ENCODE data around the gene SIX4. TPM values are rescaled to one million over a fixed set of nuclear protein-coding genes. Genes with fewer than 3 reads are reported as not detected.
A peak's percentile ranks its signal among the peaks of the same experiment; 100 is the strongest.

SIX4 gene
- total and polyA plus RNA-seq, 2 donors (not counting 1 experiment from before 2014, with no cell fraction given) = 9.1 to 18.3 TPM

- Histone ChIP-seq H3K27me3 (ENCODE audit: control insufficient read depth, insufficient read depth, low read length) (no peaks in the 10 kb centered on the region), H3K4me2 (ENCODE audit: extremely low read depth, insufficient read depth, low read length) (no peak overlapping the region), H3K36me3 (ENCODE audit: control insufficient read depth, insufficient read depth, low read length) (no peaks in the 10 kb centered on the region), H3K4me3 (replicated peaks in 1 of 4; ENCODE audit: control extremely low read depth in 1 of 4, insufficient read depth in 1 of 4, low read depth in 3 of 4, low read length in 4 of 4) (no peak overlapping the region), H3K9me3 (ENCODE audit: control insufficient read depth, insufficient read depth, low read depth, low read length) (no peaks in the 10 kb centered on the region), H3K79me2 (ENCODE audit: control insufficient read depth, insufficient read depth, low read length) (peaks cover 18% of the 10 kb centered on the region), H3K9ac (ENCODE audit: insufficient read depth, low read length) (no peak overlapping the region), H3K4me1 (ENCODE audit: control insufficient read depth, extremely low read depth, insufficient read depth, low read length) (no peaks in the 10 kb centered on the region), H3K27ac (ENCODE audit: insufficient read depth, low read length) (no peak overlapping the region), H2AFZ (ENCODE audit: low read length) (no peak overlapping the region), H4K20me1 (ENCODE audit: control insufficient read depth, extremely low read depth, insufficient read depth, low read length) (no peaks in the 10 kb centered on the region)
- no peak for TF ChIP-seq CTCF (conservative IDR thresholded peaks at IDR 0.05 in 1 of 2, IDR thresholded peaks at IDR 0.05 in 1 of 2; ENCODE audit: low read depth in 1 of 2, low read length in 2 of 2)
- TF ChIP-seq EZH2 (IDR thresholded peaks at IDR 0.05; ENCODE audit: low read length, missing control alignments) = no peak
- DNase-seq (ENCODE audit: low read depth in 2 of 2) = peak in 1 of 2 donors; percentile 70
These were observed 34.7 kb upstream of the SIX4 start for GRCh38 chr14:60758885-60759284.

- no peak overlapping the region for H2AFZ ChIP-seq (ENCODE audit: low read length)
- no peaks in the 10 kb centered on the region for H3K27me3 ChIP-seq (ENCODE audit: control insufficient read depth, insufficient read depth, low read length)
- no peak for TF ChIP-seq EZH2 (IDR thresholded peaks at IDR 0.05; ENCODE audit: low read length, missing control alignments)
- TF ChIP-seq CTCF (conservative IDR thresholded peaks at IDR 0.05 in 1 of 2, IDR thresholded peaks at IDR 0.05 in 1 of 2; ENCODE audit: low read depth in 1 of 2, low read length in 2 of 2) = no peak
- no peak overlapping the region for H3K9ac ChIP-seq (ENCODE audit: insufficient read depth, low read length)
- peak overlapping the region in 1 of 4 experiments; percentile 33 for H3K4me3 ChIP-seq (replicated peaks in 1 of 4; ENCODE audit: control extremely low read depth in 1 of 4, insufficient read depth in 1 of 4, low read depth in 3 of 4, low read length in 4 of 4)
- H3K9me3 ChIP-seq (ENCODE audit: control insufficient read depth, insufficient read depth, low read depth, low read length) = no peaks in the 10 kb centered on the region
- no peaks in the 10 kb centered on the region for H3K4me1 ChIP-seq (ENCODE audit: control insufficient read depth, extremely low read depth, insufficient read depth, low read length)
- peak overlapping the region; percentile 53 for H3K4me2 ChIP-seq (ENCODE audit: extremely low read depth, insufficient read depth, low read length)
- peak; percentile 47 to 78 for DNase-seq (ENCODE audit: low read depth in 2 of 2)
- H4K20me1 ChIP-seq (ENCODE audit: control insufficient read depth, extremely low read depth, insufficient read depth, low read length) = no peaks in the 10 kb centered on the region
- H3K36me3 ChIP-seq (ENCODE audit: control insufficient read depth, insufficient read depth, low read length) = no peaks in the 10 kb centered on the region
- peaks cover 20% of the 10 kb centered on the region for H3K79me2 ChIP-seq (ENCODE audit: control insufficient read depth, insufficient read depth, low read length)
- no peak overlapping the region for H3K27ac ChIP-seq (ENCODE audit: insufficient read depth, low read length)
These were observed 33.4 kb upstream of the SIX4 start for GRCh38 chr14:60757567-60758002.

GRCh38 chr14:60756847-60757246 is 32.7 kb upstream of the SIX4 start:
- Histone ChIP-seq H4K20me1 (ENCODE audit: control insufficient read depth, extremely low read depth, insufficient read depth, low read length) (no peaks in the 10 kb centered on the region), H3K4me3 (replicated peaks in 1 of 4; ENCODE audit: control extremely low read depth in 1 of 4, insufficient read depth in 1 of 4, low read depth in 3 of 4, low read length in 4 of 4) (no peak overlapping the region), H3K79me2 (ENCODE audit: control insufficient read depth, insufficient read depth, low read length) (peaks cover 22% of the 10 kb centered on the region), H3K9ac (ENCODE audit: insufficient read depth, low read length) (no peak overlapping the region), H2AFZ (ENCODE audit: low read length) (no peak overlapping the region), H3K36me3 (ENCODE audit: control insufficient read depth, insufficient read depth, low read length) (no peaks in the 10 kb centered on the region), H3K27ac (ENCODE audit: insufficient read depth, low read length) (no peak overlapping the region), H3K4me1 (ENCODE audit: control insufficient read depth, extremely low read depth, insufficient read depth, low read length) (no peaks in the 10 kb centered on the region), H3K27me3 (ENCODE audit: control insufficient read depth, insufficient read depth, low read length) (no peaks in the 10 kb centered on the region), H3K4me2 (ENCODE audit: extremely low read depth, insufficient read depth, low read length) (peak overlapping the region; percentile 53), H3K9me3 (ENCODE audit: control insufficient read depth, insufficient read depth, low read depth, low read length) (no peaks in the 10 kb centered on the region)
- TF ChIP-seq EZH2 (IDR thresholded peaks at IDR 0.05; ENCODE audit: low read length, missing control alignments) = no peak
- TF ChIP-seq CTCF (conservative IDR thresholded peaks at IDR 0.05 in 1 of 2, IDR thresholded peaks at IDR 0.05 in 1 of 2; ENCODE audit: low read depth in 1 of 2, low read length in 2 of 2) = no peak
- peak in 1 of 2 donors; percentile 70 for DNase-seq (ENCODE audit: low read depth in 2 of 2)
